SK-N-SH treated with all-trans-retinoic acid at 6 μM for 48 hours (cell line): ENCODE results near the gene AOPEP.

Experiments used
- ARNTL ChIP-seq: fragments of 450-650 bp; formaldehyde crosslinking; IDR thresholded peaks from 2 replicates; pipeline ENCODE4 v1.5.0; 2020; ENCODE audit warnings: low read depth, mild to moderate bottlenecking, moderate library complexity, borderline replicate concordance
- BACH2 ChIP-seq: fragments of 250-450 bp; sonication (Bioruptor Pico); IDR thresholded peaks from 2 replicates; pipeline ENCODE4 v1.9.0; 2021; ENCODE audit warnings: mild to moderate bottlenecking, borderline replicate concordance
- CREB5 ChIP-seq: fragments of 250-450 bp; sonication (Bioruptor Pico); IDR thresholded peaks from 2 replicates; pipeline ENCODE4 v1.5.1; 2020; ENCODE audit warnings: low read depth, mild to moderate bottlenecking, moderate library complexity
- ESRRG ChIP-seq: fragments of 250-450 bp; sonication (Bioruptor Pico); IDR thresholded peaks from 2 replicates; pipeline ENCODE4 v1.6.1; 2021; ENCODE audit warnings: mild to moderate bottlenecking
- GLIS3 ChIP-seq: fragments of 250-450 bp; sonication (Bioruptor Pico); IDR thresholded peaks from 2 replicates; pipeline ENCODE4 v1.5.0; 2020; ENCODE audit warnings: mild to moderate bottlenecking, moderate library complexity
- ISL1 ChIP-seq: fragments of 250-450 bp; sonication (Bioruptor Pico); IDR thresholded peaks from 2 replicates; pipeline ENCODE4 v2.1.2; 2022; ENCODE audit warnings: mild to moderate bottlenecking, moderate library complexity
- PPARA ChIP-seq: fragments of 250-450 bp; sonication (Bioruptor Pico); IDR thresholded peaks from 2 replicates; pipeline ENCODE4 v1.5.0; 2020; ENCODE audit warnings: mild to moderate bottlenecking, borderline replicate concordance
- RARB ChIP-seq: fragments of 250-450 bp; sonication (Bioruptor Pico); IDR thresholded peaks from 2 replicates; pipeline ENCODE4 v1.8.0; 2021; ENCODE audit warnings: mild to moderate bottlenecking, moderate library complexity
- SNAI2 ChIP-seq: fragments of 250-450 bp; sonication (Bioruptor Pico); IDR thresholded peaks from 2 replicates; pipeline ENCODE4 v1.5.0; 2020; ENCODE audit warnings: mild to moderate bottlenecking, moderate library complexity
- ZFP30 ChIP-seq: fragments of 450-650 bp; formaldehyde crosslinking; IDR thresholded peaks from 2 replicates; pipeline ENCODE4 v1.5.0; 2022; ENCODE audit warnings: mild to moderate bottlenecking, moderate library complexity
- ZNF8 ChIP-seq: fragments of 450-650 bp; formaldehyde crosslinking; IDR thresholded peaks from 2 replicates; pipeline ENCODE4 v1.5.0; 2020; ENCODE audit warnings: mild to moderate bottlenecking, moderate library complexity
- TF ChIP-seq, protein P1 (sequence below): fragments of 250-450 bp; sonication (Bioruptor Pico); IDR thresholded peaks from 2 replicates; pipeline ENCODE4 v1.8.0; 2020; ENCODE audit warnings: mild to moderate bottlenecking, moderate library complexity, borderline replicate concordance

- no peak for TF ChIP-seq SNAI2 (CRISPR knock-in tag)
- TF ChIP-seq BACH2: no peak
- TF ChIP-seq RARB (CRISPR knock-in tag): no peak
- no peak for TF ChIP-seq ESRRG (CRISPR knock-in tag)
- no peak for TF ChIP-seq ZNF8
- TF ChIP-seq ZFP30 (CRISPR knock-in tag): no peak
- TF ChIP-seq CREB5 (CRISPR knock-in tag): no peak
- TF ChIP-seq ISL1: no peak
- TF ChIP-seq PPARA (CRISPR knock-in tag): no peak
- no peak for TF ChIP-seq GLIS3 (CRISPR knock-in tag)
- TF ChIP-seq, protein P1, sequence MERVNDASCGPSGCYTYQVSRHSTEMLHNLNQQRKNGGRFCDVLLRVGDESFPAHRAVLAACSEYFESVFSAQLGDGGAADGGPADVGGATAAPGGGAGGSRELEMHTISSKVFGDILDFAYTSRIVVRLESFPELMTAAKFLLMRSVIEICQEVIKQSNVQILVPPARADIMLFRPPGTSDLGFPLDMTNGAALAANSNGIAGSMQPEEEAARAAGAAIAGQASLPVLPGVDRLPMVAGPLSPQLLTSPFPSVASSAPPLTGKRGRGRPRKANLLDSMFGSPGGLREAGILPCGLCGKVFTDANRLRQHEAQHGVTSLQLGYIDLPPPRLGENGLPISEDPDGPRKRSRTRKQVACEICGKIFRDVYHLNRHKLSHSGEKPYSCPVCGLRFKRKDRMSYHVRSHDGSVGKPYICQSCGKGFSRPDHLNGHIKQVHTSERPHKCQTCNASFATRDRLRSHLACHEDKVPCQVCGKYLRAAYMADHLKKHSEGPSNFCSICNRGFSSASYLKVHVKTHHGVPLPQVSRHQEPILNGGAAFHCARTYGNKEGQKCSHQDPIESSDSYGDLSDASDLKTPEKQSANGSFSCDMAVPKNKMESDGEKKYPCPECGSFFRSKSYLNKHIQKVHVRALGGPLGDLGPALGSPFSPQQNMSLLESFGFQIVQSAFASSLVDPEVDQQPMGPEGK (CRISPR knock-in tag): no peak
- no peak for TF ChIP-seq ARNTL
These were observed 173.1 kb downstream of the AOPEP start for GRCh38 chr9:94899464-94900221.
